Activated T-cell treated with anti-CD3 and anti-CD28 coated beads for 24 hours (primary cell): Measurements from ENCODE around the gene LSAMP.
"Not testable (repeated sequence)": the region's sequence is repeated elsewhere in the genome, so short reads cannot be mapped to it uniquely, and the experiment has no call there.

Experiments
- DNase-seq: peaks from one replicate; pipeline ENCODE4 v3.0.0-alpha.2; 2020; ENCODE audit warnings: low read depth

LSAMP gene

DNA sequence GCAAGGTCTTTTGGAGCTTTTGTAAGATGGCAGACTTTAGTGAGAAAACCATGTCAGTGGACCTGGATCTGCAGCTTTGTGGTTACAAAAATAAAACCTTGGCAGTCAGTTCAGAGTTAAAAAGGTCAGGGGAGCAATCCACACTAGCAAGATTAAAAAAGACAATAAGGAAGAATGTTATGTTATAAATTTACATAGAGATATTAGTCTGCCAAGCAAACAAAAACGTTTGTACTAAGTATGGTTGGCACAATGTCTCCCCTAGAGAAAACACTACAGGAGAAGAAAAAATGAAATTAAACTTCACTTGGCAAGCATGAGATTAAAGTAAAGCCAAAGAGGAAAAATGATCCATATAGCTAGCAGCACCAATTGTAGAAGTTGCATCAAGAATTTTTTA, 205.0 kb downstream of the LSAMP start:
- no peak for DNase-seq

DNA sequence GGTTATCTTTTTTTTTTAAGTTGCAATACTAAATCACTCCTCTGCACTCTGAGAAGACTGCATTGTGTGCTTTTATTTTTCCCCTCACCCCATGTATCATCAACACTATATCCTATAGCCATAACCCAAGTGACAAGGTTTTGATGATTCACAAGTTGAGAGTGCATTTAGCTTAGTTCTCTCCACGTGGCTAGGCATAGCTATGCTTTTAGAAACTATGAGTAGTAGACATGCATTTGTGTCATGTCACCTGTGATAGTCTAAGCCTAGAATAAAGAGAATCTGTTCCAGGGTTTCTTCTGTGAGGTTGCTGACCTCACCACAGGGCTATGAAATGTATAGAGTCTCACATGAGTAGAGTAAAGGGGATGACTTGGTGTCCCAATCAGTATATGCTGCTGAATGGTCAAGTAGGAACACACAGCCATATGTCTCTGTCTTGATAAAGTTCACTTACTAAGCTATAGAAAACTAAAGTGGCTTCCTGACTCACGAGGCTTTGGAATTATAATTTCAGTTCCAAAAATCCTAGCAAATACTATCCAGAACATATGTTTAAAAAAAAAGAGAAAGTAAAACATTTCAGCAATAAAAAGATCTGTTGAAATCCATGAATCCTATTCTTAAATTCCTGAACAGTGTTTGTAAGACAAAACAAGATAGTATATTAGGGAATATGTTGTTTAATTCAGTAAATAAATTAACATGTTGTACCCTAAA, 206.3 kb downstream of the LSAMP start:
- no peak for DNase-seq

DNA sequence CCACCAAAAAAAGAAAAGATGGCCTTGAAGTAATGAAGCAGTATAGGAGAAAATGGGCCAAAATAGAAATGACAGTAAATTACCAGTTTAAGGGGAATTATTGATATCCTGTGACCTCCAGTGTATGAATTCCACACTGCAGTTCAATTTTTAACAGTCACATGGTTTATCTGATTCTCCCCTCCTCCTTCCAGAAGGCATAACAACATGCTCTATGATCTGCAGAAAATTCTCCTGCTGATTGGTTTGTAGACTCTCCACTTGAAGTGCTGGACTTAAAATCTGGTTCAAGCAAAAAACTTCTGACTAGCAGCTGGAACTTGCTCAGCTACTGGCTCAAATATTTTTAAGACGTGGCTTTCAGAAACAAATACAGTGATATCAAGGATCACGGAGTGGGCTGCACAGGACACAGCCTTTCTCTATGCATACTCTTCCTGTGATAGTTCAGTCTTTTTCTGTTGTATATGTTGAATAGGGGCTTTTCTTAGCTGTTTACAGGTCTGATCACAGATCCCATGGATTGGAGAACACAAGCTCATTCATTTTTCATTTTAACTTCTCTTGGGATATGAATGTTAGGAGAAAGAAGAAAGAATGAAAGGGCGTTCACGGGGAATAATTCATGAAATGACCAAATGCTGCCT, 211.5 kb downstream of the LSAMP start:
- no peak for DNase-seq

GRCh38 chr3:116230431-116231020, 214.8 kb downstream of the LSAMP start:
- no peak for DNase-seq

- no peak for DNase-seq
Measured at GRCh38 chr3:116226266-116226665, 219.0 kb downstream of the LSAMP start.

DNA sequence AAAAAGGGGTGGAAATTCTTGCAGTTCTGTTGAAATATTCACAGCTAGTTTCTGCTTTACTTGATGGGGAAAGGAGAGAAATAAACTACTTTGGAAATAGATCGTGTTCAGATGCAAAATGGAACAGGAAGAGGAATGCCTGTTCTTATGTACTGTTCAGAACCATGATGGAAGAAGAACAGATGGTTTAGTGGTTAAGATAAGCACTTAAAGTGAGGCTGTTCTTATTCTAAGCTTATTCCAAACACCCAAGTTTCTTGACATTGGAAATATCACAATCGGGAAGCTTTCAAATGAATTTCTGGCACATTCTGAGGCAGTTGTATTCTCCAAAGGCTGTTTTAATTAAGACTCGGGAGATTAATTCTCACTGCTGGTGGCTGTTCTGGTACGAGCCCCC, 228.5 kb downstream of the LSAMP start:
- no peak for DNase-seq

GRCh38 chr3:116211901-116212300, 233.4 kb downstream of the LSAMP start:
- no peak for DNase-seq

- not testable (repeated sequence) for DNase-seq
Measured at GRCh38 chr3:116208830-116209229, 236.5 kb downstream of the LSAMP start.

GRCh38 chr3:116200956-116201690, 244.2 kb downstream of the LSAMP start:
- no peak for DNase-seq

GRCh38 chr3:116199063-116199462, 246.2 kb downstream of the LSAMP start:
- no peak for DNase-seq

GRCh38 chr3:116198087-116198486, 247.2 kb downstream of the LSAMP start:
- DNase-seq, result no peak

- no peak for DNase-seq
Measured at GRCh38 chr3:116192464-116192863, 252.8 kb downstream of the LSAMP start.

GRCh38 chr3:116191409-116191808, 253.9 kb downstream of the LSAMP start:
- DNase-seq, result no peak

GRCh38 chr3:116190095-116190494, 255.2 kb downstream of the LSAMP start:
- no peak for DNase-seq

- no peak for DNase-seq
Measured at GRCh38 chr3:116188231-116188785, 257.0 kb downstream of the LSAMP start.

GRCh38 chr3:116186049-116186448, 259.2 kb downstream of the LSAMP start:
- DNase-seq, result no peak

- DNase-seq, result no peak
Measured at GRCh38 chr3:116181159-116181558, 264.1 kb downstream of the LSAMP start.

GRCh38 chr3:116179091-116179490, 266.2 kb downstream of the LSAMP start:
- DNase-seq, result no peak

- no peak for DNase-seq
Measured at GRCh38 chr3:116176974-116177555, 268.2 kb downstream of the LSAMP start.

GRCh38 chr3:116166121-116166520, 279.2 kb downstream of the LSAMP start:
- no peak for DNase-seq

DNA sequence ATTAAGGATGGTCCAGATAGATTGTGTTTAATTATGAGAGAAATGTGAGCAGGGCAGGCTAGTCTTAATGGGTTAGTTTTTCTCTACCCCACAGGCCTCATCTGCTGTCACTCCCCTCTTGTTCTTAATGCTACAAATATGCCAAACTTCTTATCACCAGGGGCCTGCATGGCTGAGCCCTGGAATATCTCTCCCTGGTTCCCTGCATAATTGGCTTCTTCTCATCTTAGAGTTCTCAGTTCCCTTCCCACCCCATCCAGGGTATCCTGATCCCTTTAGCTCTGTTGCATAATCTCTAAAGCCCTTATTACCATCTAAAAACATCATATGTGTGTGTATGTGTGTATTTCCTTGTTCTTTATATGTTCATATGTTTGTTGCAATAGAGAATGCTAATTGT, 279.6 kb downstream of the LSAMP start:
- DNase-seq, result no peak

DNA sequence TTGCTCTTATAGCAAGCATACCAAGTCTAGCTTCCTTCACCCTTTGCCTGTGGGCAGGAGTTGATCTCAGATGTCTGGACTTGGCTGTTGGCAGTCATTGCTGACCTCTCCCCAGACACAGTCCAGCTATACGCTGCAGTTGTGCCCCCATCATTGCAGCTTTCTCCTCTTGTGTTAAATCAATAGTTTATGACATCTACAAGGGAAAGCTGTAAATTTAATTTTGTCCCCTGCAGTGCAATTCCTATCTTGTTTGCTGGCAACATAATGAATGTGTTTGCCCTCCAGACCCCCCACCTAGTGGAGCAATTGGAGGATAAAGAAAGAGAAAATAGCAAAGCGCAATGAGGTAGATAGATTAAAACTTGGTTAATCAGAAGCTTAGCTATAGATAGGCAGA, 280.2 kb downstream of the LSAMP start:
- no peak for DNase-seq
